ENCODE measurements around the gene ZNF628.

DNA sequence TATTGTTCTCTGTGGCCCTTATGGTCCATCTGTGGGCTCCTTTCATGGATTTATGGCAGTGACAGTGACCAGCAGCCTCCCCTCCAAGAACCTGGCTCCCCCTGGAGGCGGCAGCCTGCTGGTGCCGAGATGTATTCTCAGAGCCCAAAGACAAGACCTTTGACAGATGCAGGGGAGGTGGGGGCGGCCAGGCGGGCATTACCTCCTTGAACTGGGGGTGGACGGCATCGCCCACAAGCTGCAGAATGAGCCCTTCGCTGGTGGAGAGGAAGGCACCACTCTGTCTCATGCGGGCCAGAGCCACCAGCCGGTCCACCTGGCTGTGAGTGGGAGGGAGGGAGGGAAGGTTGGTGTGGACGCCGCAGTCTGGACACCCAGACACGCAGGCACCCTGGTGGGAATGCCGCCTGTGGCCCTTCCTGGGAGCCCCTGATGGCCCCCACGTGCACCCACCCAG, 21.6 kb upstream of the ZNF628 start:
- TF ChIP-seq, protein P1, sequence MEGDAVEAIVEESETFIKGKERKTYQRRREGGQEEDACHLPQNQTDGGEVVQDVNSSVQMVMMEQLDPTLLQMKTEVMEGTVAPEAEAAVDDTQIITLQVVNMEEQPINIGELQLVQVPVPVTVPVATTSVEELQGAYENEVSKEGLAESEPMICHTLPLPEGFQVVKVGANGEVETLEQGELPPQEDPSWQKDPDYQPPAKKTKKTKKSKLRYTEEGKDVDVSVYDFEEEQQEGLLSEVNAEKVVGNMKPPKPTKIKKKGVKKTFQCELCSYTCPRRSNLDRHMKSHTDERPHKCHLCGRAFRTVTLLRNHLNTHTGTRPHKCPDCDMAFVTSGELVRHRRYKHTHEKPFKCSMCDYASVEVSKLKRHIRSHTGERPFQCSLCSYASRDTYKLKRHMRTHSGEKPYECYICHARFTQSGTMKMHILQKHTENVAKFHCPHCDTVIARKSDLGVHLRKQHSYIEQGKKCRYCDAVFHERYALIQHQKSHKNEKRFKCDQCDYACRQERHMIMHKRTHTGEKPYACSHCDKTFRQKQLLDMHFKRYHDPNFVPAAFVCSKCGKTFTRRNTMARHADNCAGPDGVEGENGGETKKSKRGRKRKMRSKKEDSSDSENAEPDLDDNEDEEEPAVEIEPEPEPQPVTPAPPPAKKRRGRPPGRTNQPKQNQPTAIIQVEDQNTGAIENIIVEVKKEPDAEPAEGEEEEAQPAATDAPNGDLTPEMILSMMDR (IDR thresholded peaks at IDR 0.05; ENCODE audit: borderline replicate concordance, extremely low read depth, low read length, poor library complexity, severe bottlenecking): peak; percentile 85
- TF ChIP-seq EZH2 (IDR thresholded peaks at IDR 0.05; ENCODE audit: borderline replicate concordance, low read depth, low read length, severe bottlenecking): no peak

Measured in DND-41 (cell line).